SK-N-SH treated with all-trans-retinoic acid at 6 μM for 48 hours (cell line): Measurements from ENCODE around the gene QSOX1.
"Not testable (repeated sequence)": the region's sequence is repeated elsewhere in the genome, so short reads cannot be mapped to it uniquely, and the experiment has no call there.

Experiments used
- ATAC-seq: fragments of 200-7000 bp; cut with Tn5 transposase; 3 replicates; pipeline ENCODE4 v1.9.1; 2020; ENCODE audit warnings: mild to moderate bottlenecking, moderate library complexity
- ARNTL ChIP-seq: fragments of 450-650 bp; formaldehyde crosslinking; IDR thresholded peaks from 2 replicates; pipeline ENCODE4 v1.5.0; 2020; ENCODE audit warnings: low read depth, mild to moderate bottlenecking, moderate library complexity, borderline replicate concordance
- BACH2 ChIP-seq: fragments of 250-450 bp; sonication (Bioruptor Pico); IDR thresholded peaks from 2 replicates; pipeline ENCODE4 v1.9.0; 2021; ENCODE audit warnings: mild to moderate bottlenecking, borderline replicate concordance
- CSDC2 ChIP-seq: fragments of 250-450 bp; sonication (Bioruptor Pico); IDR thresholded peaks from 2 replicates; pipeline ENCODE4 v1.5.0; 2020; ENCODE audit warnings: mild to moderate bottlenecking, moderate library complexity
- ESRRG ChIP-seq: fragments of 250-450 bp; sonication (Bioruptor Pico); IDR thresholded peaks from 2 replicates; pipeline ENCODE4 v1.6.1; 2021; ENCODE audit warnings: mild to moderate bottlenecking
- GLIS3 ChIP-seq: fragments of 250-450 bp; sonication (Bioruptor Pico); IDR thresholded peaks from 2 replicates; pipeline ENCODE4 v1.5.0; 2020; ENCODE audit warnings: mild to moderate bottlenecking, moderate library complexity
- ISL1 ChIP-seq: fragments of 250-450 bp; sonication (Bioruptor Pico); IDR thresholded peaks from 2 replicates; pipeline ENCODE4 v2.1.2; 2022; ENCODE audit warnings: mild to moderate bottlenecking, moderate library complexity
- OSR1 ChIP-seq: fragments of 250-450 bp; sonication (Bioruptor Pico); IDR thresholded peaks from 2 replicates; pipeline ENCODE4 v1.8.0; 2022; ENCODE audit warnings: moderate library complexity, mild to moderate bottlenecking, inconsistent platforms
- PPARA ChIP-seq: fragments of 250-450 bp; sonication (Bioruptor Pico); IDR thresholded peaks from 2 replicates; pipeline ENCODE4 v1.5.0; 2020; ENCODE audit warnings: mild to moderate bottlenecking, borderline replicate concordance
- RARB ChIP-seq: fragments of 250-450 bp; sonication (Bioruptor Pico); IDR thresholded peaks from 2 replicates; pipeline ENCODE4 v1.8.0; 2021; ENCODE audit warnings: mild to moderate bottlenecking, moderate library complexity
- SNAI2 ChIP-seq: fragments of 250-450 bp; sonication (Bioruptor Pico); IDR thresholded peaks from 2 replicates; pipeline ENCODE4 v1.5.0; 2020; ENCODE audit warnings: mild to moderate bottlenecking, moderate library complexity
- TCF4 ChIP-seq: fragments of 250-450 bp; sonication (Bioruptor Pico); IDR thresholded peaks from 2 replicates; pipeline ENCODE4 v1.8.0; 2021; ENCODE audit warnings: mild to moderate bottlenecking, moderate library complexity, borderline replicate concordance
- TOX ChIP-seq: fragments of 250-450 bp; sonication (Bioruptor Pico); IDR thresholded peaks from 2 replicates; pipeline ENCODE4 v1.8.0; 2021; ENCODE audit warnings: mild to moderate bottlenecking, moderate library complexity, borderline replicate concordance
- ZC3H10 ChIP-seq: fragments of 250-450 bp; sonication (Bioruptor Pico); IDR thresholded peaks from 2 replicates; pipeline ENCODE4 v1.5.1; 2021; ENCODE audit warnings: mild to moderate bottlenecking, moderate library complexity
- ZFP3 ChIP-seq: fragments of 250-450 bp; sonication (Bioruptor Pico); IDR thresholded peaks from 2 replicates; pipeline ENCODE4 v1.5.0; 2020; ENCODE audit warnings: mild to moderate bottlenecking, moderate library complexity
- ZNF565 ChIP-seq: fragments of 450-650 bp; formaldehyde crosslinking; conservative IDR thresholded peaks from 2 replicates; pipeline ENCODE4 v1.5.0; 2020; ENCODE audit warnings: low read depth, mild to moderate bottlenecking, moderate library complexity
- ZNF8 ChIP-seq: fragments of 450-650 bp; formaldehyde crosslinking; IDR thresholded peaks from 2 replicates; pipeline ENCODE4 v1.5.0; 2020; ENCODE audit warnings: mild to moderate bottlenecking, moderate library complexity
- TF ChIP-seq, protein P1 (sequence below): fragments of 250-450 bp; sonication (Bioruptor Pico); IDR thresholded peaks from 2 replicates; pipeline ENCODE4 v1.5.0; 2020; ENCODE audit warnings: mild to moderate bottlenecking, moderate library complexity
- TF ChIP-seq, protein P2 (sequence below): fragments of 250-450 bp; sonication (Bioruptor Pico); IDR thresholded peaks from 2 replicates; pipeline ENCODE4 v1.5.1; 2020; ENCODE audit warnings: low read depth, mild to moderate bottlenecking, moderate library complexity
- TF ChIP-seq, protein P3 (sequence below): fragments of 250-450 bp; sonication (Bioruptor Pico); IDR thresholded peaks from 2 replicates; pipeline ENCODE4 v1.8.0; 2020; ENCODE audit warnings: mild to moderate bottlenecking, moderate library complexity, borderline replicate concordance
- TF ChIP-seq, protein P4 (sequence below): fragments of 250-450 bp; sonication (Bioruptor Pico); IDR thresholded peaks from 2 replicates; pipeline ENCODE4 v1.8.0; 2021; ENCODE audit warnings: low read depth, mild to moderate bottlenecking, moderate library complexity, borderline replicate concordance

QSOX1 gene

DNA sequence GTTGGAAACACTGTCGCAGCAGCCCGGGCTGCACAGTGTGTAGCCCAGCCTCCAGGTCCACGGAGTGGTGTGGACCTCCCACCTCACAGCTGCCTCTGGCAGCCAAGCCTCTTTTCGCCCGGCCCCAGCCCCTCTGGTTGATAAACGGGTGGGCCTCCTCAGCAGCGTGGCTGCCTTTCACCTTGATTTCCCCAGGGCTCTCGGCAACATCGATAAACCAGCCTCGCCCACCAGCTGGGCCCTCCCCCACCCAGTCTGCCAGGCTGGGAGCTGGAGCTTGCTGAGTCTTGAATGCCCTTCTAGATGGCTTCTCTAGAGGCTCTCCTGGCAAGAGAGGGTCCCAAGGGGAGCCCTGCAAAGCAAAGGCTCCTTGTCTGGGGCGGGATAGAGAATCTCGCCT lies 44.3 kb downstream of the QSOX1 start:
- no peak for ATAC-seq
- TF ChIP-seq RARB: no peak
- no peak for TF ChIP-seq PPARA
- TF ChIP-seq, protein P1, sequence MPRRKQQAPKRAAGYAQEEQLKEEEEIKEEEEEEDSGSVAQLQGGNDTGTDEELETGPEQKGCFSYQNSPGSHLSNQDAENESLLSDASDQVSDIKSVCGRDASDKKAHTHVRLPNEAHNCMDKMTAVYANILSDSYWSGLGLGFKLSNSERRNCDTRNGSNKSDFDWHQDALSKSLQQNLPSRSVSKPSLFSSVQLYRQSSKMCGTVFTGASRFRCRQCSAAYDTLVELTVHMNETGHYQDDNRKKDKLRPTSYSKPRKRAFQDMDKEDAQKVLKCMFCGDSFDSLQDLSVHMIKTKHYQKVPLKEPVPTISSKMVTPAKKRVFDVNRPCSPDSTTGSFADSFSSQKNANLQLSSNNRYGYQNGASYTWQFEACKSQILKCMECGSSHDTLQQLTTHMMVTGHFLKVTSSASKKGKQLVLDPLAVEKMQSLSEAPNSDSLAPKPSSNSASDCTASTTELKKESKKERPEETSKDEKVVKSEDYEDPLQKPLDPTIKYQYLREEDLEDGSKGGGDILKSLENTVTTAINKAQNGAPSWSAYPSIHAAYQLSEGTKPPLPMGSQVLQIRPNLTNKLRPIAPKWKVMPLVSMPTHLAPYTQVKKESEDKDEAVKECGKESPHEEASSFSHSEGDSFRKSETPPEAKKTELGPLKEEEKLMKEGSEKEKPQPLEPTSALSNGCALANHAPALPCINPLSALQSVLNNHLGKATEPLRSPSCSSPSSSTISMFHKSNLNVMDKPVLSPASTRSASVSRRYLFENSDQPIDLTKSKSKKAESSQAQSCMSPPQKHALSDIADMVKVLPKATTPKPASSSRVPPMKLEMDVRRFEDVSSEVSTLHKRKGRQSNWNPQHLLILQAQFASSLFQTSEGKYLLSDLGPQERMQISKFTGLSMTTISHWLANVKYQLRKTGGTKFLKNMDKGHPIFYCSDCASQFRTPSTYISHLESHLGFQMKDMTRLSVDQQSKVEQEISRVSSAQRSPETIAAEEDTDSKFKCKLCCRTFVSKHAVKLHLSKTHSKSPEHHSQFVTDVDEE (CRISPR knock-in tag): no peak
- TF ChIP-seq, protein P2, sequence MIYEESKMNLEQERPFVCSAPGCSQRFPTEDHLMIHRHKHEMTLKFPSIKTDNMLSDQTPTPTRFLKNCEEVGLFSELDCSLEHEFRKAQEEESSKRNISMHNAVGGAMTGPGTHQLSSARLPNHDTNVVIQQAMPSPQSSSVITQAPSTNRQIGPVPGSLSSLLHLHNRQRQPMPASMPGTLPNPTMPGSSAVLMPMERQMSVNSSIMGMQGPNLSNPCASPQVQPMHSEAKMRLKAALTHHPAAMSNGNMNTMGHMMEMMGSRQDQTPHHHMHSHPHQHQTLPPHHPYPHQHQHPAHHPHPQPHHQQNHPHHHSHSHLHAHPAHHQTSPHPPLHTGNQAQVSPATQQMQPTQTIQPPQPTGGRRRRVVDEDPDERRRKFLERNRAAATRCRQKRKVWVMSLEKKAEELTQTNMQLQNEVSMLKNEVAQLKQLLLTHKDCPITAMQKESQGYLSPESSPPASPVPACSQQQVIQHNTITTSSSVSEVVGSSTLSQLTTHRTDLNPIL (CRISPR knock-in tag): no peak
- no peak for TF ChIP-seq ZNF565 (CRISPR knock-in tag)
- no peak for TF ChIP-seq ZFP3
- no peak for TF ChIP-seq ZC3H10 (CRISPR knock-in tag)
- TF ChIP-seq, protein P3, sequence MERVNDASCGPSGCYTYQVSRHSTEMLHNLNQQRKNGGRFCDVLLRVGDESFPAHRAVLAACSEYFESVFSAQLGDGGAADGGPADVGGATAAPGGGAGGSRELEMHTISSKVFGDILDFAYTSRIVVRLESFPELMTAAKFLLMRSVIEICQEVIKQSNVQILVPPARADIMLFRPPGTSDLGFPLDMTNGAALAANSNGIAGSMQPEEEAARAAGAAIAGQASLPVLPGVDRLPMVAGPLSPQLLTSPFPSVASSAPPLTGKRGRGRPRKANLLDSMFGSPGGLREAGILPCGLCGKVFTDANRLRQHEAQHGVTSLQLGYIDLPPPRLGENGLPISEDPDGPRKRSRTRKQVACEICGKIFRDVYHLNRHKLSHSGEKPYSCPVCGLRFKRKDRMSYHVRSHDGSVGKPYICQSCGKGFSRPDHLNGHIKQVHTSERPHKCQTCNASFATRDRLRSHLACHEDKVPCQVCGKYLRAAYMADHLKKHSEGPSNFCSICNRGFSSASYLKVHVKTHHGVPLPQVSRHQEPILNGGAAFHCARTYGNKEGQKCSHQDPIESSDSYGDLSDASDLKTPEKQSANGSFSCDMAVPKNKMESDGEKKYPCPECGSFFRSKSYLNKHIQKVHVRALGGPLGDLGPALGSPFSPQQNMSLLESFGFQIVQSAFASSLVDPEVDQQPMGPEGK (CRISPR knock-in tag): no peak
- no peak for TF ChIP-seq ISL1
- TF ChIP-seq ZNF8 (CRISPR knock-in tag): no peak
- no peak for TF ChIP-seq ARNTL (CRISPR knock-in tag)
- TF ChIP-seq BACH2 (CRISPR knock-in tag): no peak
- TF ChIP-seq OSR1 (CRISPR knock-in tag): no peak
- TF ChIP-seq SNAI2 (CRISPR knock-in tag): no peak
- TF ChIP-seq TCF4 (CRISPR knock-in tag): no peak
- TF ChIP-seq CSDC2 (CRISPR knock-in tag): no peak
- no peak for TF ChIP-seq ESRRG (CRISPR knock-in tag)
- no peak for TF ChIP-seq TOX (CRISPR knock-in tag)
- TF ChIP-seq, protein P4, sequence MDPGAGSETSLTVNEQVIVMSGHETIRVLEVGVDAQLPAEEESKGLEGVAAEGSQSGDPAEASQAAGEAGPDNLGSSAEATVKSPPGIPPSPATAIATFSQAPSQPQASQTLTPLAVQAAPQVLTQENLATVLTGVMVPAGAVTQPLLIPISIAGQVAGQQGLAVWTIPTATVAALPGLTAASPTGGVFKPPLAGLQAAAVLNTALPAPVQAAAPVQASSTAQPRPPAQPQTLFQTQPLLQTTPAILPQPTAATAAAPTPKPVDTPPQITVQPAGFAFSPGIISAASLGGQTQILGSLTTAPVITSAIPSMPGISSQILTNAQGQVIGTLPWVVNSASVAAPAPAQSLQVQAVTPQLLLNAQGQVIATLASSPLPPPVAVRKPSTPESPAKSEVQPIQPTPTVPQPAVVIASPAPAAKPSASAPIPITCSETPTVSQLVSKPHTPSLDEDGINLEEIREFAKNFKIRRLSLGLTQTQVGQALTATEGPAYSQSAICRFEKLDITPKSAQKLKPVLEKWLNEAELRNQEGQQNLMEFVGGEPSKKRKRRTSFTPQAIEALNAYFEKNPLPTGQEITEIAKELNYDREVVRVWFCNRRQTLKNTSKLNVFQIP: no peak
- TF ChIP-seq GLIS3 (CRISPR knock-in tag): no peak

DNA sequence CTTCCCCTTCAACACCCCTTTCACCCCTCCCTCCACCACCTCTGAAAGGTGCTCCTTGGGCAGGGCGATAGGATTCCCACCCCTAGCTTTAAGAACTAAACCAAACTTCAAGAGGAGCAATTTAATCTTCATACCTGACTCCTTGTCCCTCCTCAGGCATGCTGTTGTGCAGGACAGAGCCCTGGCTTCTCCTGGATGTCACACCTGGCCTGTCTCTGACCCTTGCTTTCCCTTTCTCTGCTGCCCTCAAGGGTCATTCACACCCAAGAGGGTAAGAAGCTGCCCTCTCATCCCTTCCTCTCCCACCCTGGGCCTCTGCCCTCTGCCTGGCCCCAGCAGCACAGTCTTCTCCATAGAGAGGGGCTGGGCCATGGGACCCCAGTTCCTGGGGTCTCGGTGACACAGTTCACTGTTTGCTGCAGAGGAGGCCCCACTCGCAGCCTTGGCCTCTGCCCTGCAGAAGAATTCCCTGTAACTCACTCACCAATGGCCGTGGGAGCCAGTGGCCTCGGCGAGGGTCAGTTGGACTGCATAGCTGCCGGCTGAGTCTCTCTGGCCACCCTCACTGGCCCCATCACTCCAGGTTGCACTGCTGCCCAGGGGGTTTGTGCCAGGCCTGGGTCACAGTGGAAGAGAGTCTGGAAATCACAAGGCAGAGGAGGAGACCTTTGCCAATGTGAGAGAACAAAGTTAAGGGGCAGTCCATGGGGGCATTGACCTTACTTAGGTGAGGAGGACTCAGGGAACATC lies 47.0 kb downstream of the QSOX1 start:
- no peak; the same call in 2 of the 3 replicates for ATAC-seq
- TF ChIP-seq OSR1 (CRISPR knock-in tag): no peak
- TF ChIP-seq, all 23 proteins: peak for 0

DNA sequence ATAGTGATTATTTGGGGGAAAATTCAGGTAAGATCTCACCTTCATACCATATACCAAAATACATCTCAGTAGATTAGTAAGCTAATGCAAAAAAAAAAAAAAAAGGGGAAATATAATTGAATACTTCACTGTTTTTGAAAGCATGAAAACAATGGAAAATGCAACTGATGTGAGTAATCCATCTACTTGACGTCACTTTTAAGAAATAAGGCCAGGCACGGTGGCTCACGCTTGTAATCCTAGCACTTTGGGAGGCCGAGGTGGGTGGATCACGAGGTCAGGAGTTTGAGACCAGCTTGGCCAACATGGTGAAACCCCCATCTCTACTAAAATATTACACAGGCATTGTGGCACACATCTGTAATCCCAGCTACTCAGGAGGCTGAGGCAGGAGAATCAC lies 47.9 kb downstream of the QSOX1 start:
- ATAC-seq: not testable (repeated sequence)

DNA sequence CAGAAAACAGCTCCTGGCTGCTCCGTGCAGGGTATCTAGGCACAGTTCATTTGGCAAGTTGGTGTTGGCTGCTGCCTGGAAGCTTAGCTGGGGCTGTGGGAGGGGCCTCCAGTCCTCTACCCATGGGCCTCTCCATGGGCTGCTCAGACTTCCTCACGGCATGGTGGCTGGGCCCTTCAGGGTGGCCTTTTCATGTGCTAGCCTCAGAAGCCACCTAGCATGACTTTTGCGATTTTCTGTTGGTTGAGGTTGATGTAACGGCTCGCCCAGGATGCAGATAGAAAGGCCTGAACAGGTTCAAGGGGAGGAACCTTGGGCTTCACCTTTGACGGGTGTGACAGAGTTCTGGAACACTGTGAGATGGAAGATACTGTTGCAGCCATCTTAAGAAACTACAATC lies 49.6 kb downstream of the QSOX1 start:
- TF ChIP-seq SNAI2 (CRISPR knock-in tag) (no peak), GLIS3 (CRISPR knock-in tag) (no peak)
- TF ChIP-seq, protein P2 (CRISPR knock-in tag): no peak
- ATAC-seq: no peak
